Stimulated activated CD4-positive, alpha-beta T cell treated with anti-CD3 and anti-CD28 coated beads, Interleukin-1b, Interleukin-23, amount 100 ng/mL, for 48 hours (primary cell): ENCODE data around the gene NOS3.

Experiments used
- DNase-seq: peaks from one replicate; pipeline ENCODE4 v3.0.0-alpha.2; 2020

The NOS3 gene

GRCh38 chr7:150952331-150953050 lies 38.3 kb upstream of the NOS3 start:
- no peak for DNase-seq

DNA sequence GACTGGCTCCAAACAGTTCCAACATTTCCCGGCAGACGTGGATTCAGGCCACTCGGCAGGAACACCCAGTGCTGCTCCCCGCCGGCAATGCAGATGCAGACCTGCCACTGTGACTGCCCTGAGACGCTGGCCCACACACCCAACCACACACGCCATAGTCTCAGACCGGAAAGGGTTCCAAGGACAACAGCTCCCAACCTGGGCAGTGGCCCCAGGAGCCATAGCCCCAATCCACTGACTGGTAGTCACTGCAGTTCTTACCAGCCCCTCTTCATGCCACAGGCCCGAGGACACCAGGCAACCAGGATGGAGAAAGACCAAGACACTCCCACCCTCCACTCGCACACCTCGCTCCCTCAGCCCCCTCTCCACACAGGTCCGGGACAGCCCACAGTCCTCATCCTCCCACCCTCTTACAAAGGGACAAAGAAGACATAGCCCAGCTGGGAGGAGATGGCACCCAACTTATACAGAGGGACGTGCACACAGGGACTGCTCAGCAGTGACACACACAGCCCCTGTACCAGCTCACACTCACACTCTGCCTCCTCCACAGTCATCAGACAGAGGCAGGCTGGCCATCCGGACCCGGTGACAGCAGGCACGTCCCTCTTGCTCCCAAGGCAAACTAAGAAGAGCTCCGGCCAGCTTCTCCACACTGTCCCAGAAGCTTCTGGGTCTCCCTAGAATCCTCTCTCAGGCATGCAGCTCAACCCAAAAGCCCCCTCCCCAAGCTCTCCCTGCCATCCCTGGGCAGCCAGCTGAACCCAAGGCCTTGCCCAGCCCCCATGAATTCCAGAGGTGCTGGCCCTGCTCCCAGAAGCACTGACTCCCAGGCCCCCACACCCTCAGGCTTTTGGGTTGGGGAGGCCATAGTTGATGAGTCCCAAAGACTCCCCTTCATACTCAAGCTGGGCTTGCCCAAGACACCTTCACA lies 37.5 kb upstream of the NOS3 start:
- DNase-seq, result no peak

DNA sequence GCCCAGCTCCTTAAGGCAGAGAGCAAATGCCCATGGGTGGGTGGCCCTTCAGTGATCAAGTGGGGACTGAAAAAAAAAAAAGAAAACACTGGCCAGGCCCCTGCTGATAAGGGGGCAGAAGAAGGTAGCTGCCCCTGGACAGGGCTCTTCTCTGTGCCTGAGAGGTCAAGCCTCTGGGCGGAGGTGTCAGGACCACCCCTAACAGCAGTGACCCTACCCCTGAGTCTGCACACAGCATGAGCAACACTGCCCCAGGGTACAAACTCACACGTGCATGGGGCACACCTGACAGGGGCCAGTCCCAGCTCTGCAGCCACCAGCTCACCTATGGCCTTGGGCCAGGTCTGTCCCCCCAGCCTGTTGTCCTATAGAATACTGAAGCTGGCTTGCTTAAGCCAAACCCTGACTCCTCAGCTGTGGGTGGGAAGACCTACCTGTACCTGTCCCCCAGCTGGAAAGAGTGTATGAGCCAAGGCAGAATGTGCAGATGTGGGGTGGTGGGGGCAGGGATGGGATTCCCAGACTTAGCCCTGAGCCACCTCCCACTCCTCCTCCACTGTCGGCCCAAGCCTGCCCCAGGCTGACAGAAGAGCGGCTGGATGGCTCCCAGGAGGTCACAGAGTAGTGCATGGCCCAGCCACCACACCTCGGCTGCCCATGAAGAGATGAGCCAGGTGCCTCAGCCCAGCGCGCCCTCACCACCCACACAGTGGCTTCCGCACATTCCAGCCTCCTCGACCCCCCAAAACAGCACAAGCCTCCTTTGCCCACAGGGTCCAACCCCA lies 36.4 kb upstream of the NOS3 start:
- DNase-seq, result no peak

DNA sequence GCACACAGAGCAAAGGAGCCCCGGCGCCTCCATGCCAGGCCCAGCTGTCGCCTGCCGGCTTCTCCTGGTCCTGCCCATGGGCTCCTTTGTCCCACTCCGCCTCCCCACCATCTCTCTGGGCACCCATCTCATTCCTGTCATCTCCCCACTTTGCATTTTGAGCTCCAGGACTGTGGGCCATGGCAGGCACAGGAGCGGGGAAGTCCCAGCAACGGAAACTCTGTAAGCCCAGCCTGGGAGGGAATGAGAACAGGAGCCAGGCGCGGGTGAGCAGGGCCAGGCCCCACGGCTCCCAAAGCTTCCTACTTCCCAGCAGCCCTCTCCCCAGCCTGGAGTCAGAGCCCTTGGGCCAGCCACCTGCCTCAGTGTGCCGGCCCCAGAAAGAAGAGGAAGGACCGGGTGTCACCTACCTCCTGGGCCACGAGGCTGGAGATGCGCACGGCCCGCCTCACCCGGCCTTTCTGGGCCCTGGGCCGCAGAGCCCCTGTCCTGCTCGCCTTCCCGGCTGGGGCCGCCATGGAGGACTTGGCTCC lies 35.8 kb upstream of the NOS3 start:
- no peak for DNase-seq

- DNase-seq, result no peak
Observed at GRCh38 chr7:150955519-150956394, 35.1 kb upstream of the NOS3 start.

DNA sequence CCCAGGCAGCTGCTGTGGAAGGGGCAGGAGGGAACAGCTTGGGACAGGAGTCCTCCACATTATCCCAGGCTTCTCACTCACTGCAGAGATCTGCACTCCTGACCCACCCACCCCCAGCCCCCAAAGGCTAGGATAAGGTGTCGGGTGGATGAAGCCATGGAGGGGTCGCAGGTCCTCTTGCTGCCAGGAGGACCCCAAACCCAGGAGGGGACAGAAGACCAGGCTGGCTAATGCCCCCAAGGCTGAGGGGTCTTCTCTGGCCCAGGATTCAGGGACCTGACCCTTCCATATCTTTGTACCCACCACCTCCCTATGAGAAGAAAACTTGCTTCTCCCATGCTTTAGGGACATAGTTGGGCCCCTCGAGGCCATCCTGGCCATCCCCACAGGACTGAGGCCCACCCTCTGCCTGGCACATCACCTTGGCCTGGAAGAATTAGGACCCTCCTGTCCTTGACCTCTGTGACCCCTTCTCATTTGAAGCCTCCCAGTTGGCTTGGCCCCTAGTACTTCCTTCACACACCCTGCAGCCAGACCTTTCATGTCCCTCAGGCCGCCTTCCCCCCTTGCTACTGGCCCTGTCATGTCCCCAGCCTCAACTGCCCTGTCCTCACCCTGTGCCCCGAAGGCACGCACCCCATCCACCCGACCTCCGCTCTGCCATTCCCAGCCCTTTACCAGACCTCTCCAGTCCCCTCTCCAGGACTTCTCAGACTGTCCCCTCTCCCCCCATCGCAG lies 34.3 kb upstream of the NOS3 start:
- DNase-seq, result no peak

- no peak for DNase-seq
Observed at GRCh38 chr7:150957133-150958020, 33.4 kb upstream of the NOS3 start.

- DNase-seq, result no peak
Observed at GRCh38 chr7:150958062-150958552, 32.7 kb upstream of the NOS3 start.

- DNase-seq, result no peak
Observed at GRCh38 chr7:150958597-150958996, 32.2 kb upstream of the NOS3 start.

DNA sequence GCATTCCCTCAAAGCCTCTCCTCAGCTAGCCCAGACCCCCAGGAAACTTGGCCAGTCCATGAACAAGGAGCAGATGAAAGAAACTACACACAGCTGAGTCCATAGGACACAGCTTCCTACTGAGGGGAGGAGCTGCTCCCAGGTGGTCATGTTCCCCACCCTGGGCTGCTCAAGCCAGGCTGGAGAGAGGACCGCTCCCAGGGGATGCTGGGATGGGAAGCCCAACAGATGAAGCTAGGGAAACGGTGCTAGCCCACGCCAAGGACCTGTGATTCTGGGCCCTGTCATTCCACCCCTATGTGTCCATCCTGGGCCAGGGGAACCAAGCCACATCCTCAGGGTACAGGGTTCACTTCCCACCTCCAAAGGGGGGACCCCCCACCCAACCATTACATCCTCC lies 31.7 kb upstream of the NOS3 start:
- no peak for DNase-seq

DNA sequence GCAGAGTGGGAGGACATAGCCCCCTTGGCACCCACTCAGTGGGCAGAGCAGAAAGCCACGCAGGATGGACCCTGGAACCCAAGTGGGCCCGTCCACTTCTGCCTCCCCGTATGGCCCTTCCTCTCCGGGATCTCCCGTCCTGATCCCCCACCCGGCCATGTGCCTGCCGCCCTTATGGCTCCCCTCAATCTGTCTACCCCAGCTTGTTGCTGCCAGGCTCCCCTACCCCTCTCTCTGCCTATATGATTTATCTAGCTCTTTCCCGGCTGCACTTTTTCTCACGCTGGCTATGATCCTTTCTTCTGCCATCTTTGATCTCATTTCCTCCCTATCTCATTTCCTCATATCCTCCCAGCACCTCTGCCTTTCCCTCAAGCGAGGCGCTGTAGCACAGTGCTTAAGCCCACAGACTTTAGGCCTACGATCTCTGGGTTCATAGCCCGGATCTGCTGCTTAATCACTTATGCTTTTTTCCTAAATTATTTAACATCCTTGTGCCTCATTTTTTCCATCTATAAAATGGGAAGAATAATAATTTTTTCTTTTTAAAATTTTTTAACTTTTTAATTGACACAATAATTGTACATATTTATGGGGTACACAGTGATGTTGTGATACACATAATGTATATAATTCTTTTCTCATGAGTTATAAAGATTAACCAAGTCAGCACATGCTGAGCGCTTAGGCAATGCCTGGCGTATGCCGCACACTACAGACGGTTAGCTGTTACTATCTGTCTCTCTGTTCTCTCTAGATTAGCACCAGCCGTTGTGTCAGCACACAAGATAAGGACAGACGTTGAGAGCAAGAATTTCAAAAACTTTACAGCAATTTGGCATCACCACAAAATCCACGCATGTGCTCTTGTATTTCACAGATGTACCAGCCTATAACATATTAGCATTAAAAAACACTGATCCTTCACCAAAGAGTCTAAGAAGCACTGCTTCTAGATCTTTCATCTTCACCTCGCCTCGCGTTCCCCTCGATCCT lies 30.8 kb upstream of the NOS3 start:
- DNase-seq, result no peak

DNA sequence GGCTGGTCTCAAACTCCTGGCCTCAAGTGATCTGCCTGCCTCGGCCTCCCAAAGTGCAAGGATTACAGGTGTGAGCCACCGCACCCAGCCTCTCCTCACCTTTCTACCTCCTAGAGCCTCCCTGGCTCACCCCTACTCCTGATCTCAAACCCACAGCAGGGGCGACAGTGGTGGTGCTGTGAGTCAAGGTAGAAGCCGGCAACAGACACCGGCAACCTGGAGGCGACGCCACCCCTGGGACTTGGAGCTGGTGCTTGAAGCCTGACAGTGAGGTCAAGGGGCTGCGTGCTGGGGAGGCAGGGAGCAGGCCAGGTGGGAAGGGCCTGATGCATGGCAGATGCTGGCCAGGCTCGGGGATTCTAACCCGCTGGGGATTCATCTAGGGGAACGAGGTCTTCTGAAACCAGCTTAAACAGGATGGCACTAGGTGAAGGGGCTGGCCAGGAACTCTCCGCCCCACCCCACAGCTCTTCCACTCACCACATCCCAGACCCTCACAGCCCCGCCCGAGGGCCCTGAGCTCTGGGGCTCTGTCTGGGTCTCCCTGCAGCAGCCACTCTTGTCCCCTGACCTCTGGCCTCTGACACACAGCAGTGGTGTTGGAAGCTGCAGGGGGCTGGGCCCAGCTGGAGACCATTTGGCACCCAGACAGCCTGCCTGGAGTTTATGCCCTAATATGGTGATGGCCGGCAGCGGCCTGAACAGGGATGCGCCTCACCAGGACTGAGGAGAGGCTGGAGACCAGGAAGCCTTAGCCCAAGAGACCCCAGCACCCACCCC lies 29.1 kb upstream of the NOS3 start:
- no peak for DNase-seq

- no peak for DNase-seq
Observed at GRCh38 chr7:150962290-150962552, 28.6 kb upstream of the NOS3 start.

DNA sequence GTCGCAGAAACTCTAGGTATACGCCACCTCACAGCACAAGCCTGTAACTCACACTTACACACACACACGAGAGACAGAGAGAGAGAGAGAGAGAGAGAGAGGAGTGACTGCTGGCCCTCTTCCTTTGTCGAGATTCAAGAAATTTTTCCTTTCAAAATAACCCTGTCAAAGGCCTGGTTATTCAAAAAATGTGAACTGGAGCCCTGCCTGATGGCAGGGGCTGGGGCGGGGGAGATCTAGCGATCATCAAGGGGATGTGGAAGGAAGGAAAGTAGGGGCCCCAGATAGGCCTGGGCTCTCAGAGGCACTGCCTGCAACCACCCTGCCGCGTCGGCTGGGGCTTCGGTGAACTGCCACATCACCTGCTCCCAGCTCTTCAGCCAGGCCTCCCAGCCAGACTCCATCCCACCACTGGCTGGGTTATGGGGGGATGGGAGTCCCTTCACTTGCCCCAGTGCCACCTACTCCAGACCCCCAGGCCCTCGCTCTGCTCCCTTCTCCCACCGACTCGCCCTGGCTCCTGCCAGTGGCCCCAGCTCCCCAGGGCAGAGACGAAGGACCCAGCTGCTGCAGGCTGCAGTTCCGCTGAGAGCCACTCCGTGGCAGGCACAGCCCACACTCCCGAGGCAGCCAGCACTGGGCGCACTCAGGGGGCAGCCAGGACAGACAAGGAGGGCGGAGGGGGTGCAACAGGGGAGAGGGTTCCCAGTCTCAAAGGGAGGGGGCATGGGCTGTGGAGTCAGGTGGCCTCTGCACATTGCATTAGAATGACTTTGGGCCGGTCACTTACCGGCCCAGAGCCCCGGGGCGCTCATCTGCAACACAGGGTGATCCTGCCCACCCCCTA lies 28.0 kb upstream of the NOS3 start:
- DNase-seq, result peak; percentile 53

DNA sequence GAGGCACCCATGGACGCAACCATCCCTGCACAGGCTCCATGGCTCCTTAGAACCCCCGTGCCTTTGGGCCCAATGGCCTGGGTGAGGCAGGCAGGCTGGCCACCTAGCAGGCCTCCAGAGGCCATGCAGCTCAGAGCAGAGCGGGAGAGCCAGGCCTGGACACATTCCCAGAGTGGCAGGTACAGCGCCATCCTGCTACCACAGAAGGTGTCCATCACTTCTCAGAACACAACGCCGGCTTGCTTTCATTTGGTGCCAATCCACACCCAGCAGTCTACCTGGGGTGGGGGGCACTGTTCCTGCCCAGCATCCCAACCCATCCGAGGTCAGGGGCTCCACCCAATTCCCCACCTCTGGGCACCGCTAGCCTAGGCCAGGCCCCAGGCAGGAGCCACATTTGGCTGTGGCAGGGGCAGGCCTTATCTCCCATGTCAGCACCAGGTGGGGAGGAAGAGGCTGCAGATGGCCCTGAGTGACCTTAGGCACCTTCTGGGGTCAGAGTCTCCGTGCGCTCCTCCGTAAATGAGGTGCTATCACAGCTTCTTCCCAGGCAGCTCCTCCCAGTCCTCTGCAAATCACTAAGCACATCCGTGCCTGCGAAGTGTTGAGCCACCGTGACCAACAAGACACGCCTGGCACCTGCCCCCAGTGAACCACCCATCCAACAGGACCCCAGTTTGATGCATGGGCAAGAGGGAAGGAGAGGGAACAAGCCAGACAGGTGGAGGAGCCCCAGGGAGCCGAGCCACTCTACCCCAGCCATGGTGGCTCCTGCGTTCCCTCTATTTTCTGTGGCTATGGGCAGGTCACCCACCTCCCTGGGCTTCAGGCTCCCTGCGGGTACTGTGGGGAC lies 26.9 kb upstream of the NOS3 start:
- no peak for DNase-seq

GRCh38 chr7:150964593-150965111 lies 26.2 kb upstream of the NOS3 start:
- DNase-seq, result no peak
